Epithelial cell of prostate (primary cell): ENCODE measurements around the gene CD82.

ENCODE experiments used
- DNase-seq: peaks from one replicate; pipeline ENCODE4 v3.0.0-alpha.2; 2011; ENCODE audit warnings: low read depth, low spot score
- H3K27ac ChIP-seq: fragments of 450-650 bp; 2 replicates; pipeline ENCODE4 v1.5.1; 2017; ENCODE audit warnings: mild to moderate bottlenecking

Gene CD82

DNA sequence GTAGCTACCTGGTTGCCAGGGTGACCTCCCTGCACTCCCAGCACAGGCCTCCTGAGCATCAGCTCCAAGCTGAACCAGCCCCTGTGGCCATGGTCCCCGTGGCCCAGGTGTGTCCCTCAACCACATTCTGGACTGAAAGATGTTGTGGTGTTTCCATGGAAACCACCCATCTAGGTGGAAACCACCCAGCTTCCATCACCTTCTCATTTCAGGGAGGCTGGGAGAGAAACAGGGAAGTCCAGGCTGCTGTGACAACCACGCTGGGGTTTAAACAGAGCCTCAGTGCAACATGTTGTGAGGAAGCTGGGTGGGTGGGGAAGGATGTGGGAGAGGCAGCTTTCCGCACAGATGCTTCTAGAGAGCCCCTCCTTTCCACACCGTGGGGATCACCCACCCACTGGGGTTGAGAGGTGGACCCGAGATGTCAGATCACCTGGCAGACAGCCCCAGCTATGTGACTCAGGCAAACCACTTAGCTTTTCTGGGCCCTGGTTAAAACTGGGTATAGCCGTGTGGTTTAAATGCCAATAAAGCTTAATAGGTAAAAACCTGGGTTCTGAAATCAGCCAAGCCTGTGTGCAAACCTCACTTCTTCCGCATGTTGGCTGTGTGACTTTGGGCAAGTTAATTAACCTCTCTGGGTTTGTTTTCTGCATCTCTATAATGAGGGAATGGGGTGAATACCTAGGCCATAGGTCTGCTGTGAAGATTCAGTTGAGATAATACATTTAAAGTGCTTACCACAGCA is 46.4 kb downstream of the CD82 start:
- no peak overlapping the region for H3K27ac ChIP-seq
- DNase-seq, result no peak

DNA sequence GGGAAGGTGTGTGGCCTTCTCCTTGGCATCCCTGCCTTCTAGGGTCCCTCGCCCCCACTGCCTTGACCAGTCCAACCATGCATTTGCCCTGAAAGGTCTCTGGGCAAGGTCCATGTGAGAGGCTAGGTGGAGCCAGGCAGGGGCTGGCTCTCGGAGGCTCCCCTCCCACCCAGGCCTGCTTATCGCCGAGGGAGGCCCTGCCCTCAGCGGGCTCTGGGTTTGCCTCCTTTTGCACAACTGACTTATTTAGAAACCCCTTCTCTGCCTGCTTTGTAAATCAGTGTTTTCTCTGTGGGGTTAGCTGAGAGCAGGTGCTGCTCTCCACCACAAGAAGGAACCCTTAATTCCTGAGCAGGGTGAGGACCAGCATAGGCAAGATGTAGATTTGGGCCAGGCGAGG is 47.7 kb downstream of the CD82 start:
- no peak for DNase-seq
- H3K27ac ChIP-seq, result no peak overlapping the region

DNA sequence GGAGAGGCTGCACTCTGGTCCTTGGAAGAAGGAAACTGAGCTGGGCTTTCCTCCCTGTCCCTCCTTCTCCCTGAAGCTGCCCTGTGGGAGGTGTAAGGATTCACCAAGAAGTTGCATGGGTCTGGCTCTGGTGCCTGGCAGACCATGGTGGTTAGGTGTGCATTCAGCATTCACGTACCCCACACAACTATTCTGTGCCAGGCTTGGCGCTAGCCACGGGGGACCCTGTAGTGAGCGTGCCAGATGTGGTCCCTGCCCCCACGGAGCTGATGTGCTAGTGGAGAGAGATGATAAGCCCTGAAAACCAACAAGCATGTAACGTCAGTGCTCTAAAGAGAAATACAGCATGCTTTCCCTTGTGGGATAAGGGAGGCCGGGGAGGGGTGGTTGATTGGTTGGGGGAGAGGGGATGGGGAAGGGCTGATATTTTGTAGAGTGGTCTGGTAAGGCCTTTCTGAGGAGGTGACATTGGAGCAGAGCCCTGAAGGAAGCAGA is 48.9 kb downstream of the CD82 start:
- no peak for DNase-seq
- no peak overlapping the region for H3K27ac ChIP-seq

DNA sequence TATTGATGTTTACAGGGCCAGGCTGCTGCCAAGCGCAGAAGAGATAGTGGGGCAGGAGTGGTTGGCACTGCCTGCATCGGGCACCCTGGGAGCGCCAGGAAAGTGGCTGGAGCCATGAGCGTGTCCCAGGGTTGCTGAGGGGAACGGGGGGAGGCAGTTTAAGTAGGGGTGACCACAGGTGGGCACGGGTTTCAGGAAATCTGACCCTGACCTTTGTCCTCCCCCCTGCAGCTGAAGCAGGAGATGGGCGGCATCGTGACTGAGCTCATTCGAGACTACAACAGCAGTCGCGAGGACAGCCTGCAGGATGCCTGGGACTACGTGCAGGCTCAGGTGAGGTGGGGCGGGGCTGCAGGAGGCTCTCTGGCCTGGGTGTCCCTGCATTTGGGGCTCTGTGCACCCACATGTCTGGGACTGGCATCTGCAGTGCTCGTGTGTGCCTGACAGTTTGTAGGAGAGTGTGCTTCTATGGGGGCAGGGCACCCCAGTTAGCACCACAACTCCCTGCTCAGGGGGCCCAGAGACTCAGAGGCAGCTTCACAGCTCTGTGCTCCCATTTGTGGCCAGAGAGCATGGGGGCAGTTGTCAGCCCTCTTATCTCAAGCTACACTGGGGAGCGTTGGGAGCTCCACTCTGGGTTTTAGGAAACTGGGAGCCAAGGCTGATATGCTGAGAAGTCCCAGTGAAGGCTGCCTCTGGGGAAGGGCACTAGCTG is 49.7 kb downstream of the CD82 start:
- H3K27ac ChIP-seq, result no peak overlapping the region
- no peak for DNase-seq

DNA sequence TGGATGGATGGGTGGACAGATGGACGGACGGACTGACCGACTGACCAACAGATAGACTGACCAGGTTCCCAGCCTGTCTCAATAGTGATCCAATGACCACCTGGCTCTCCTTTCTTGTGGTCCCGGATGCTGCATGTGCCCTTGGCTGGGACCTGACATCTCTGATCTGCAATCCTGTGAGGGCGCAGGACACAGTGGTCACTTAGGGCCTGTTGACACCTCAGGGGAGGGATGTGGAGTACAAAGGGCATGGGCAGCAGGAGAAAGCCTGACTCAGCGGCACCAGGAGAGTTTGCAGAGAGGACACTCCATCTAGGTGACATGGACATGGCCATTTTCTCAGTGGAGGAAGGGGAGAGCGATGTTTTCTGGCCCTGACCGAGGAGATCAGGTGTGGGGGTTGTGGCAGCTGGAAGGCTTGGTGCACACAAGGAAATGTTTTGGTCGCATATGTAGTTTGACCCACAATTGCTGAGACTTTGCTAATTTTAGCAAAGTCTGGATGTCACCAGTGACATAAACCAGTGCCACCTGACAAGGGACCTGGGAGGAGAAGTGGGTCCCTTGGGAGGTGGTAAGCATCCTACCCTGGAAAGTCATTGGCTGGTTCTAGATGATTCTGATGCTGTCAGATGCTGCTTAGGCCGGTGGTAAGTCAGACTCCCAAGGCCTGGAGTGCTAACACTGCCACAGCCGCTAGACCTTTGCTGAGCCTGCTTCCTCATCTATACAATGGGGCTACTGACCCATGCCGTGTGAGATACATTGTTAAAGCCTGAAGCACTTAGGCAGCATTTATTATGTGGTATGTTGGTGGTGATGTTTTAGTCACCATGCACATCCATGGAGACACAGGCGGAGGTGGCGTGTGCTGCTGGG is 50.7 kb downstream of the CD82 start:
- DNase-seq, result no peak
- H3K27ac ChIP-seq, result no peak overlapping the region

DNA sequence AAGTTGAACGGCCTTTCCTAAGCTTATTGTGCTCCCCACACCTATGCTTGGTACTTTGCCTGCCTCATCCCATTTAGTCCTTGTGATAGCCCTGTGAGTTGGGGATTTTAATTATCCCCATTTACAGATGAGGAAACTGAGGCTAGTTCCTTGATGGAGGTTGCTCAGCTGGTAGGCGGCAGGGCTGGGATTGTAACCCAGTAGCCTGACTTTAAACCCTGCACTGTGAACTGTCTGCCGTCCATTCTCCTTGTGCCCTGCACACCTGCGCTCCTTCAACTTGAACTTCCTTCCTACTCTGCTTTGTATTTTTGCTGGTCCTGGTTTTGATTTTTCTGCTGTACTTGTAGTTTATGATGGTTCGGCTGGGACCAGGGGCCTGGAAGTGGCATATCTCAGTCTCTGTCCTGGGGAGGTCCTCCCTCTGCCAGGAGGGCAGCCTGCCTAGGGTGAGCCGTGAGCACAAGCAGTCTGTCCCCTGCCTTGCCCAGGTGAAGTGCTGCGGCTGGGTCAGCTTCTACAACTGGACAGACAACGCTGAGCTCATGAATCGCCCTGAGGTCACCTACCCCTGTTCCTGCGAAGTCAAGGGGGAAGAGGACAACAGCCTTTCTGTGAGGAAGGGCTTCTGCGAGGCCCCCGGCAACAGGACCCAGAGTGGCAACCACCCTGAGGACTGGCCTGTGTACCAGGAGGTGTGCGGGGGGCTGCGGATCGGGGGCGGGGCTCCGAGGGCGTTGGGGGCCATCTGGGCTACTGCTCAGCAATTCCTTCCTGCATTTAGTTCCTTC is 52.4 kb downstream of the CD82 start:
- no peak overlapping the region for H3K27ac ChIP-seq
- DNase-seq, result no peak

DNA sequence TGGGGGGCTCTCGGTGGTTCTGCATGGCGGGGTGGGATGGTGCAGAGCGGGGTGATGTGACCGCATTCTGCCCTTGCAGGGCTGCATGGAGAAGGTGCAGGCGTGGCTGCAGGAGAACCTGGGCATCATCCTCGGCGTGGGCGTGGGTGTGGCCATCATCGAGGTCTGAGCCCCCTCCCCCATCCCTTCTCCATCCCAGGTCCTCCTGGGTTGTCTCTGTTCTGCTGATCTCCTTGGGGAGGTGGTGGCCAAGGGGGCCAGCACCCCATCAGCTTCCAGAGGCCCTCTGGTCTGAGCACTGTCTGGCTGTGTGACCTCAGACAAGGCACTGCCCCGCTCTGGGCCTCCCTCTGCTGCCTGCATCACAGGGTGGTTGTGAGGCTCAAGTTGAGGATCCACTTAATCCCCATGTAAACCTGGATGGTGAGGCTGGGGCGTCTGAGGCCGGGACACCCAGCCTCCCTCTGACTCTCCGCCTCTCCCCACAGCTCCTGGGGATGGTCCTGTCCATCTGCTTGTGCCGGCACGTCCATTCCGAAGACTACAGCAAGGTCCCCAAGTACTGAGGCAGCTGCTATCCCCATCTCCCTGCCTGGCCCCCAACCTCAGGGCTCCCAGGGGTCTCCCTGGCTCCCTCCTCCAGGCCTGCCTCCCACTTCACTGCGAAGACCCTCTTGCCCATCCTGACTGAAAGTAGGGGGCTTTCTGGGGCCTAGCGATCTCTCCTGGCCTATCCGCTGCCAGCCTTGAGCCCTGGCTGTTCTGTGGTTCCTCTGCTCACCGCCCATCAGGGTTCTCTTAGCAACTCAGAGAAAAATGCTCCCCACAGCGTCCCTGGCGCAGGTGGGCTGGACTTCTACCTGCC is 53.3 kb downstream of the CD82 start:
- no peak for DNase-seq
- H3K27ac ChIP-seq, result no peak overlapping the region

DNA sequence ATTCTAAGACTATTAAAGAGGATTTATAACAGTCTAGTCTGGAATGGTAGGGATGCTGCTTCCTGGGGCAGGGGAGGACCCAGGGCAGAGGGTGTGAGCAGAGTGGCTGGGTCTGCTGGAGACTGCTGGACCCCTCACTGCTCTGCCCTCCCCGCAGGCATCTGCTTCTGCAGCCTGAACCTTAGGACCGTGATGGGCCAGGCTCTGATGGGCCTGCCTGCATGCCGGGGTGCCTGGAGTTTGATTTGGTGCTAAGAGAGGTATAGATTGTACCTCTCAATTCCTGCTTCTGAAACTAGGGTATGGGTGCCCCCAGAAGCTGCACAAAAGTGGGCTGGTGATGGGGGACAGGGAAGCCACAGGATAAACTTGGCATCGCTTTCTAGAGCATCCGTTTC is 54.9 kb downstream of the CD82 start:
- DNase-seq, result no peak

DNA sequence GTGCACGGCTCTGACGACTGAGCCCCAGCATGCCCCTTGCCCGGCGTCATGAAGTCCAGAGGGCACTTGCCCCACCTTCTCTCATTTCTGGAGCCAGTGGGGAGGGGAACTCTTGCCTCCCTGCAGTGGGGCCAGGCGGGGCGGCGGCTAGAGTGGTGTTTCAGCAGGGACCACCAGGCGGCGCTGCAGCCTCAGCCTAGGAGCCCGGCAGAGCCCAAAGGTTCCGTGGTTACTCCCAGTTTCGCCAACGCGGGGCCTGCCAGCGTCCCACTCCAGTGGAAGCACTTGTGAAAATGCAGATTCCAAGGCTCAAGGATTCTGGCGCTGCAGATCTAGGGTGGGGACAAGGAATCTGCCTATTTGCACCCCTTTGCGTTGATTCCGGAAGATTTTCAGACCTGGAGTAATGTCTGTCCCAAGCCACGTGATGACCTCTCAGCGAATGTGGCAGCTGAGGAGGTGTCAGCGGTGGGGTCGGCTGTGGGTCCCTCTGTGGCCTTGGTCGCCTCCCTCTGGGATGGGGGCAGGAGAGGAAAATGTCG is 55.7 kb downstream of the CD82 start:
- no peak overlapping the region for H3K27ac ChIP-seq
- no peak for DNase-seq

More for the DNA sequence above, 54.9 kb downstream of the CD82 start:
- H3K27ac ChIP-seq, result no peak overlapping the region

DNA sequence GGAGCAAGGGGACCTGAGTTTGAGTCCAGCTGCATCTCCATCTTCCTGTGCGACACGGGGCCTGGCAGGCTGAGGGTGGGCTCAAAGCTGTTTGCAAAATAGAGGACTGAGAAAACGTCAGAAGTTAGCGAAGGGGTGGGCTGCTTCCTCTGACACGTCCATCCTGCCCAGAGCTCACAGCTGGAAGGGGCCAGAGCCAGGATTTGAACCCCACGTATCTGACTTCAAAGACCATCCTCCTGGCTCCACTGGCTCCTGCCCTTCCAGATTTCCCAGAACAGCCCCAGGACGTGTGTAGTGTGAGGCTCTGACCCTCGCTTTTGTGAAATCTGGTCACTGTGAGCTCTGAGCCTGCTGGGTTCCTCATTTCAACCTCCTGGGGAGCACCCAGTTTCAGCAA is 56.3 kb downstream of the CD82 start:
- no peak overlapping the region for H3K27ac ChIP-seq
- DNase-seq, result no peak

DNA sequence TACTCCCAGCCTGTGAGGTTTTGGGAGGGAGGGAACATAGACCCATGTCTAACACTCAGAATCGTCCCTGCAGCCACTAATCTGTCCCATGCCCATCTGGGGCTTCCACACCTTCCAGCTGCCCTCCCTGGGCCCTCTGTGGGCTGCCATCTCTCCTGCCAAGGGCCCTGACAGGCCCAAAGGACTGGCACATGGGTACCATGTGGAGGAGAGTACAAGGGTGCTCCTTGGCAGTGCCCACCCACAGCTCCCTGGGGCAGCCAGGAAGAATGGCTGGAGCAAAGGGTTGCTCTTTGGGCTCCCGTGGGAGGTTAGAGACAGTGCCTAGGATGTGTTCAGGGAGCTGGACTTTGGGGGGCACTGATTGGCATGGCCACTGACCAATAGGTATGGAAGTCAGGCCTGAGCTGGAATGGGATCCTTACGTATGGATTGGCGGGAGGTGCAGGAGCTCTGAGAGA is 56.8 kb downstream of the CD82 start:
- DNase-seq, result no peak

DNA sequence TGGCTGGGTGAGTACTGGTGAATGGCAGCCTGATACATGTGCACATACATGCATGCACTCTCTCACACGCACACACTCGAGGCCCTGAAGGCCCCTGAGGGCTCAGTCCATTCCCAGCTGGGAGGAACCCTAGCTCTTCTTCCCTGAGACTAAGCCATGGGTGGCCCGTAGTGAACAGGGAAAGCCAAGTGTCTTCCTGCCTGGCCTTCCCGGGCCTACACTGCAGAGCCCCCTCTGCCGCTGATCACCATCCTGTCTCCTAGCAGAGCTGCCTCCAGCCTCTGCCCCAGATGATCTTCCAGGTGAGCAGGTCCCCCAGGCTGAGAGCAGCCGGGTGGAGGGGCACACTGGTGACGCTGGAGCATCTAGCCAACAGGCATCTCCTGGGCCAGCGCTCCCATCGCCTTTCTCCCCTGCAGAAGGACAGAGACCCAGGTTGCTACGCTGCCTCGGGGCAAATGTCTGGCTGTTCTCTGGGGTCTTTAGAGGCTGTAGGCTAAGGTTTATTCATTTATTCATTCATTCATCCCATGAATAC is 57.3 kb downstream of the CD82 start:
- H3K27ac ChIP-seq, result no peak overlapping the region

More for the DNA sequence above, 56.8 kb downstream of the CD82 start:
- H3K27ac ChIP-seq, result no peak overlapping the region

DNA sequence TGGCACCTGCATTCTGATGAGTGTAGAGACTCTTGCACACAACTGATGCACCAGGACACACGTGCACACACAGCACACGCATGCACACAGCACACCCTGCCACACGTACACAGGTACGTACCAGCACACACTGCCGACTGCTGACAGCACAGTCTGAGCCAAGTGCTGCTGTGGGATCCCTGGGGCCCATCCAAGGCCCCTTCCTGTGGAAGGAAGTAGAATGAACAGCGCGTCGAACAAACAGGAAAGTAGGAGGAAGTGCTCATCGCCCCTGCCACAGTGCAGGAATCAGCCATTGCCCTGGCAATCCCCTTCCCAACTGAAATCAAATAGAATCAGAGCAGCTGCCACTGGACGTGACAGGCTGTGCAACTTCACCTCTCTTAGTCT is 57.9 kb downstream of the CD82 start:
- DNase-seq, result no peak

More for the DNA sequence above, 57.3 kb downstream of the CD82 start:
- DNase-seq, result no peak

DNA sequence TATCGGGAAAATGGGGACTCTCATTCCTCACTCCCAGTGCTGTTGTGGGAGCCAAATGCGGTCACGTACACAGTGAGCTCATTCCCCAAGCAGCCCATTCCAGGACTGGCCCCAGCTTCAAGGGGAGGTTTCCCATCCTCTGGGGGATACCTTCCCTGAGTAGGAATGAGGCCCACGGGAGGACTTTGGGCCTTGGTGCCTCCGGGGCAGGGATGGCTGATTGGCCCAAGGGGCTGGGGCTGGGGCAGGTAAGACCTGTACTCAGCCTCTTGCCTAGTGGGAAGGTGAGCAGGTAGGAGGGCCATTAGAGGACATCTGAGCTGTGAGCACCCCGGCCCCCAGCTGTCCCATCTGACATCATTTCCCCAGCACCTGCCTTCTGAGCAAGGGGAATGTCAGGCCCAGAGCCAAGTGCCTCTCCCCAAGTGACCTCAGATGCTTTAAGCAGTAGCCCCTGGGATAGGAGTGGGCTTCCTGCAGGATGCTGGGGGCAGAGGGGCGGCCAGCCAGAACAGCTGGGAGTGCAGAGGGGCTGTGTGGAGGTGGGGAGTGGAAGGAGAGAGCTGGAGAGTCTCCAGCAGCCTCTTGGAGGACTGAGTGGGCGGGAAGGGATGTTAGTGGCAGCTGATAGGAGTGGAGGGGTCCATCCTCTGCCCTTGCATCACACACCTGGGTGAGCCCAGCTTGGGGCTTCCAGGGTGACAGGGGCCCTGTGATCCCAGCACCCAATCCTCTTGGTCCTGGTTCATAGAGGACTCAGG is 58.4 kb downstream of the CD82 start:
- H3K27ac ChIP-seq, result no peak overlapping the region
- no peak for DNase-seq

More for the DNA sequence above, 57.9 kb downstream of the CD82 start:
- H3K27ac ChIP-seq, result no peak overlapping the region

DNA sequence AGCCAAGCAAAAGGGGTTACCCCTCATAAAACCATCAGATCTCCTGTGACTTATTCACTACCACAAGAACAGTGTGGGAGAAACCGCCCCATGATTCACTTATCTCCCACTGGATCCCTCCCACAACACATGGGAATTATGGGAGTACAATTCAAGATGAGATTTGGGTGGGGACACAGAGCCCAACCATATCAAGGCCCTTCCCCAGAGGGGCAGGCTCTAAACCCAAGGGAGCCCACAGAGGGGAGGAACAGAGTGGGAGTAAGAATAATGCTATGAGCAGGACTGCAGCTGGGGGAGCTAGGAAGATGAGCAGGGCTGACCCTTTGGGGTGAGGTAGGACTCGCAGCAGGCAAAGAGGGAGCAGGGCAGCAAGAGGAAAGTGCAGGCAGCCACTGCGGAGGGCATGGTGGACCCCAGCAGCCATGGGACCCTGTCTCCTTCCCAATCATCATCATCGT is 59.3 kb downstream of the CD82 start:
- DNase-seq, result no peak
- H3K27ac ChIP-seq, result no peak overlapping the region

DNA sequence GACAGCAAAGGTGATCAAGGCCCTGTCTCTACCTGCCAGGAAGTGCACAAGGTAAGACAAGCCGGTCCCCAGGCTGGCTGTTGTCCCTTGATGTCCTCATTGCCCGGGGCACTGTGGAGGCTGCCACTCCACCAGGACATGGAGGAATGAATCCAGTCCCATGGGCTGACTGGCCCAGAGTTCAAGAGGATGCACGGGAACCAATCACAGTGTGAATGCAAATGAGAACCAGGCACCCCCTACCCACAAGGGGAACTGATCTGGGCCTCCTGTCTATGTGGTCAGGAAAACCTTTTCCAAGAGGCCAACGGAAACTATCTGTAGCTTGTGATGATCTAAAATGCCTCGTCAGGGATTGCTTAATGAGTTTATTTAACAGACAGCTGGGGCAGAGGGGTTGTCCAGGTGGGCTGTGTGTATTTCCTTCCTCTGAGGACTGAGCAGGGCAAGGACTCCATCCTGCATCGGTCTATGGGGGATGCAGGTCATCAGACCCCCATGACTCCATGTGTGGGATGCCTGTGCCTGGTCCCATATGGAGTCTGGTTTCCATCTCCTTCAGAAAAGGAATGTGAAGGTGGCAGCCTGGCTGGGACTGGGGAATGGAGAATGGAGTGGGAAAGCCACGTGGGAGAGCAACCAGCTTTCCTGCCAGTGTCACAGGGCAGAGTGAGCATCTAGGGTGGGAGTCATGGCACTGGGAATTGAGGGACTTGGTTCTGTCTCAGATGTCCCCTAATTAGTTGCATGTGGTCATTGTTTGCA is 60.5 kb downstream of the CD82 start:
- no peak for DNase-seq
- H3K27ac ChIP-seq, result no peak overlapping the region

DNA sequence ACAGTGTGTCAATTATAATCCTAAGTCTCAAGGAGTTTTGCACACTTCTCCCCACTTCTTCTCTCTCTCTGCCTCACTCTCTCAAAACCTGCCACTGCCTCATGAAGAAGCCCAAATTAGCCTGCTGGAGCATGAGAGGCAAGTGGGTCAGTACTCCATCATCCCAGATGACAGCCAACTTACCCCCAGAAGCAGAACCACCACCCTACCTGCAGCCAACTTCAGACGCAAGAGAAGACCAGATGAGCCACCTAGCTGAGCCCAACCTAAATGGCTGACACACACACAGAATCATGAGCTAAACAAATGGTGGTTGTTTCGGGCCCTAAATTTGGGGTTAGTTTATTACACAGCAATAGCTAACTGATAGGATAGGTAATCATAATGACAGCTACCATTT is 61.2 kb downstream of the CD82 start:
- no peak overlapping the region for H3K27ac ChIP-seq
- no peak for DNase-seq
